Prostate gland (tissue), 2 donors: ENCODE measurements around the gene SLC2A8. TPM values are rescaled to one million over a fixed set of nuclear protein-coding genes. Genes with fewer than 3 reads are reported as not detected.

Experiments
- DNase-seq: peaks from one replicate; pipeline ENCODE4 v3.0.0-alpha.2; 2019; ENCODE audit warnings: low spot score
- H3K27ac ChIP-seq, 2 donors: fragments of 200-600 bp; sonication (generic); 2 replicates each; pipeline ENCODE4 v1.5.1; 2017 to 2019
- H3K27me3 ChIP-seq: fragments of 200-600 bp; sonication (generic); replicated peaks from 2 replicates; pipeline ENCODE4 v1.5.1; 2019; ENCODE audit not compliant: insufficient read depth
- H3K36me3 ChIP-seq, 2 donors: fragments of 200-600 bp; sonication (generic); 1 replicate in 1 of 2; 2 replicates in 1 of 2; pipeline versions ENCODE4 v1.5.1 to v1.8.1; 2017 to 2019
- H3K4me1 ChIP-seq: fragments of 200-600 bp; sonication (generic); replicated peaks from 2 replicates; pipeline ENCODE4 v1.5.1; 2019
- H3K4me3 ChIP-seq, 2 donors: fragments of 200-600 bp; sonication (generic); 2 replicates each; pipeline ENCODE4 v1.5.1; 2017 to 2019
- H3K9me3 ChIP-seq: fragments of 200-600 bp; sonication (generic); 2 replicates; pipeline ENCODE4 v1.5.1; 2017
- CTCF ChIP-seq, 4 experiments: fragments of 200-600 bp in 2 of 4; fragments of 450-650 bp in 2 of 4; sonication (generic) in 2 of 4; IDR thresholded peaks; 1 replicate in 3 of 4; 2 replicates in 1 of 4; pipeline ENCODE4 v1.5.1; 2016 to 2019; ENCODE audit warnings: antibody characterized with exemption in 4 of 4, mild to moderate bottlenecking in 2 of 4, moderate library complexity in 2 of 4
- POLR2A ChIP-seq: fragments of 450-650 bp; IDR thresholded peaks from one replicate; pipeline ENCODE4 v1.6.1; 2016; ENCODE audit warnings: antibody characterized with exemption, mild to moderate bottlenecking
- POLR2AphosphoS5 ChIP-seq: sonication (generic); formaldehyde crosslinking; IDR thresholded peaks from one replicate; pipeline ENCODE4 v1.6.1; 2017; ENCODE audit warnings: antibody characterized with exemption
- WGBS: methylation state at CpG from one replicate; pipeline ENCODE4 v1.1.5; 2018; 5-methylcytosine and 5-hydroxymethylcytosine counted together
- intact Hi-C: fragments of 100-400 bp; cut with DNase I; formaldehyde crosslinking; loops from one replicate; pipeline ENCODE4 v1.14.2; 2022
- total RNA-seq, 2 donors: library from RNA; depleted of rRNA; stranded (reverse); fragments of >200 nt; gene quantifications; one replicate each; pipeline ENCODE4 v1.1.0, GENCODE V29; 2016

The SLC2A8 gene
- total RNA-seq, 2 donors from 2014 or later = 29.3 to 69.3 TPM

GRCh38 chr9:127393645-127394044, 3.3 kb upstream of the SLC2A8 start:
- intact Hi-C loops = no loop called here
- no peak overlapping the region for H3K27ac ChIP-seq
- H3K4me1 ChIP-seq = peaks cover 4% of the 10 kb centered on the region
- TF ChIP-seq POLR2AphosphoS5 = no peak
- no peak for TF ChIP-seq POLR2A
- no peak for TF ChIP-seq CTCF (IDR thresholded peaks at IDR 0.05)
- no peak for DNase-seq
- no peaks in the 10 kb centered on the region for H3K36me3 ChIP-seq
- H3K9me3 ChIP-seq = no peaks in the 10 kb centered on the region
- H3K27me3 ChIP-seq = no peaks in the 10 kb centered on the region
- H3K4me3 ChIP-seq = no peak overlapping the region
- 51% methylated on average over 2 of the region's 2 CpGs for WGBS

DNA sequence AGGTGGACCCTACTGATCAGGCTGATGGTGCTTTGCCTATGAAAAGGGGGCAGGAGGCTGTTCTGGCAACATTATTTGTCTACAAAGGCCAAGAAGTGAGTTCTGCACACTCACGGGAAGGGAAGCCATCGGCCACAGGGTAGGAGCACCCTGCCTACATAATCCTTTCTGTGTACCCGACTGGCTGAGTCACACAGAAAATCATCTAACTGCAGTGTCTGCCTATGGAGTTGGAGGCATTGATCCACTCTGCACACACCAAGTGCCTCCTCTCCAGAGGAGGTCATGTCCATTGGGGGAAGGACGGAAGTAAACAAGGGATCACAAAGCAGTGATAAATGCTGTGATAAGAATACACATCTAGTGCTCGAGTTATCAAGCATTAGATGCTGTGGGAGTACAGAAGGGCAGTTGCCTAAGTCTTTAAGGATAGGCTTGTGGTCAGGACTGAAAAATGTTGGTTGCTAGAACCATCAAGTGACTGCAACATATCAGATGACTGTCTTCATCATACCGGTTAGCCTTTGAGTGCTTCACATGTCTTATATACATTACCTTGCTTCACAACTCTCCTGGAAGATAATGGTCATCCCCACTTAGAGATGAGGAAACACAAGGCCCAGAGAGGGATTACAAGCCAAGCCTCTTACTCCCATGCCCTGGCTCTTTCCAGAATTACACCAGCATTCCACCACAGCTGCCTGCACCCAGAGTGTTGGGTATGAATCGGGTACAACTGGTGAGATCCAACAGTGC, 1.3 kb upstream of the SLC2A8 start:
- Histone ChIP-seq H3K4me3 (peak overlapping the region in 1 of 2 donors; percentile 50), H3K36me3 (peaks cover 0 to 4% of the 10 kb centered on the region in 2 donors), H3K27ac (no peak overlapping the region), H3K9me3 (no peaks in the 10 kb centered on the region), H3K4me1 (peaks cover 4% of the 10 kb centered on the region), H3K27me3 (no peaks in the 10 kb centered on the region)
- intact Hi-C loops = loop anchor here (5.0 kb wide), 1 partner anchor 173 kb away; no protein-coding TSS in a partner anchor
- no peak for DNase-seq
- no peak for TF ChIP-seq POLR2A
- WGBS = 74% methylated on average over 7 of the region's 7 CpGs

DNA sequence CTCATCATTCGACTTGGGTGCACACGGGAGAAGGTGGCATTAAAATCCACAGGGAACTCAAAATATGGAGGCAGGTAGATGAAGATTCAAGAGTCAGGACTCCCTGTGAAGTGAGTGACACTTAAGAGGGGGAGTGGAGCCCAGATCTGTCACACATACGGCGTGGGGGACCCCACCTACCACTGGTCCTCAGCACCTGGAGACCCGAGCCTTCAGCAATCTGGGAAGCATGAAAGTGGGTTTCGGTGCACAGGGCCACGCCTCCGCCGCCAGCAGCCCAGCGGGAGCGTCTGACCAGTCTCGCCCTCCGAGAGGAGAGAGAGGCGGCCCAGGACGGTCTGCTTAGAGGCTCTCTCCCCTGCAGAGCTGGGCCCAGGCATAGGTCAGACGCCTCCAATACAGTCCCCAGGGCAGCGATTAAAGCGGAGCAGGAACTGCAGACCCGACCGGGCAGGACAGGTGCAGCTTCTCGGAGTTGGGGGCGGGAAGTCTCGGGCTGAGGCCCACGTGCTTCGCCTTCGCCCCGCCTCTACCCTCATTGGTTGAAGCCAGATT, 639 bp upstream of the SLC2A8 start:
- no peak for DNase-seq
- TF ChIP-seq CTCF (IDR thresholded peaks at IDR 0.05) = no peak
- TF ChIP-seq POLR2AphosphoS5 = no peak
- no peak for TF ChIP-seq POLR2A
- no peaks in the 10 kb centered on the region for H3K27me3 ChIP-seq
- intact Hi-C loops = loop anchor here (5.0 kb wide), 1 partner anchor 174 kb away; no protein-coding TSS in a partner anchor
- H3K27ac ChIP-seq = no peak overlapping the region
- WGBS = 3% methylated on average over 27 of the region's 27 CpGs
- no peaks in the 10 kb centered on the region for H3K9me3 ChIP-seq
- peaks cover 4% of the 10 kb centered on the region for H3K4me1 ChIP-seq
- peaks cover 0 to 4% of the 10 kb centered on the region in 2 donors for H3K36me3 ChIP-seq
- peak overlapping the region; percentile 40 to 50 for H3K4me3 ChIP-seq

DNA sequence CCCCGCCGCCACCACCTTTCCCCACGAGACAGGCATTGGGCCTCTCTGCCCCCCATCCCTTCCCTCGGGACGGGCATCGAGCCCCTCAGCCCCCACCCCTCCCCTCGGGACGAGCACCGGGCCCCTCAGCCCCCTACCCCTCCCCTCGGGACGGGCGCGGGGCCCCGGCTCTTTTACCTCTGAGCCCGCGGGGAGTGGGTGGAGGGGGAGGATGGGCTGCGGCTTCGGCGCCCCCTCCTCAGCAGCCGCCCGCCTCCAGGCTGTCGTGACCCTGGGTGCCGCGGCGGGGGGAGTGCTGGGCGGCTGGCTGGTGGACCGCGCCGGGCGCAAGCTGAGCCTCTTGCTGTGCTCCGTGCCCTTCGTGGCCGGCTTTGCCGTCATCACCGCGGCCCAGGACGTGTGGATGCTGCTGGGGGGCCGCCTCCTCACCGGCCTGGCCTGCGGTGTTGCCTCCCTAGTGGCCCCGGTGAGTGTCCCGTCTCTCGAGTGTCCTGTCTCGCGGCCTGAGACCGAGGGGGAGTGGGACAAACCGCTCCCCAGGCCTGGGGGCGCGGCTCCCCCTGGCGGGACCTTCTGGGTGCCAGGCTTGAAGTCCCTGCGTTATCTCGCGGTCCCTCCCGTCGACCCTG, 791 bp downstream of the SLC2A8 start:
- Histone ChIP-seq H3K4me3 (peak overlapping the region; percentile 77 to 91), H3K36me3 (peaks cover 0 to 4% of the 10 kb centered on the region in 2 donors), H3K27me3 (no peaks in the 10 kb centered on the region), H3K4me1 (peaks cover 4% of the 10 kb centered on the region), H3K9me3 (no peaks in the 10 kb centered on the region), H3K27ac (peak overlapping the region; percentile 73 to 79)
- intact Hi-C loops = loop anchor here (5.0 kb wide), 1 partner anchor 175 kb away; no protein-coding TSS in a partner anchor
- peak; percentile 21 for DNase-seq
- TF ChIP-seq POLR2AphosphoS5 (no peak), CTCF (IDR thresholded peaks at IDR 0.05) (peak in 3 of 4 experiments; percentile 40 to 66 (median 55))
- under 1% methylated on average over 29 of the region's 55 CpGs for WGBS

GRCh38 chr9:127398275-127398647, 1.3 kb downstream of the SLC2A8 start:
- peaks cover 0 to 4% of the 10 kb centered on the region in 2 donors for H3K36me3 ChIP-seq
- H3K27me3 ChIP-seq = no peaks in the 10 kb centered on the region
- TF ChIP-seq POLR2A (no peak), CTCF (IDR thresholded peaks at IDR 0.05) (no peak), POLR2AphosphoS5 (no peak)
- 46% methylated on average over 5 of the region's 5 CpGs for WGBS
- no peak for DNase-seq
- intact Hi-C loops = loop anchor here (5.0 kb wide), 1 partner anchor 176 kb away; no protein-coding TSS in a partner anchor
- peaks cover 4% of the 10 kb centered on the region for H3K4me1 ChIP-seq
- H3K27ac ChIP-seq = peak overlapping the region in 1 of 2 donors; percentile 79
- H3K9me3 ChIP-seq = no peaks in the 10 kb centered on the region
- peak overlapping the region; percentile 77 to 91 for H3K4me3 ChIP-seq
